RPMI7951 (cell line): Measurements from ENCODE around the gene BARX1. TPM values are rescaled to one million over a fixed set of nuclear protein-coding genes. Genes with fewer than 3 reads are reported as not detected.

Experiments
- DNase-seq: peaks from one replicate; pipeline ENCODE4 v3.0.0-alpha.2; 2012; ENCODE audit warnings: low read depth
- total RNA-seq: library from RNA; depleted of rRNA; stranded (reverse); fragments of >200 nt; shearing (Covaris generic); gene quantifications from 2 replicates; pipeline ENCODE4 v1.2.3, GENCODE V29; 2014

BARX1 gene
- total RNA-seq, 1 experiment from 2014 or later: not detected

DNA sequence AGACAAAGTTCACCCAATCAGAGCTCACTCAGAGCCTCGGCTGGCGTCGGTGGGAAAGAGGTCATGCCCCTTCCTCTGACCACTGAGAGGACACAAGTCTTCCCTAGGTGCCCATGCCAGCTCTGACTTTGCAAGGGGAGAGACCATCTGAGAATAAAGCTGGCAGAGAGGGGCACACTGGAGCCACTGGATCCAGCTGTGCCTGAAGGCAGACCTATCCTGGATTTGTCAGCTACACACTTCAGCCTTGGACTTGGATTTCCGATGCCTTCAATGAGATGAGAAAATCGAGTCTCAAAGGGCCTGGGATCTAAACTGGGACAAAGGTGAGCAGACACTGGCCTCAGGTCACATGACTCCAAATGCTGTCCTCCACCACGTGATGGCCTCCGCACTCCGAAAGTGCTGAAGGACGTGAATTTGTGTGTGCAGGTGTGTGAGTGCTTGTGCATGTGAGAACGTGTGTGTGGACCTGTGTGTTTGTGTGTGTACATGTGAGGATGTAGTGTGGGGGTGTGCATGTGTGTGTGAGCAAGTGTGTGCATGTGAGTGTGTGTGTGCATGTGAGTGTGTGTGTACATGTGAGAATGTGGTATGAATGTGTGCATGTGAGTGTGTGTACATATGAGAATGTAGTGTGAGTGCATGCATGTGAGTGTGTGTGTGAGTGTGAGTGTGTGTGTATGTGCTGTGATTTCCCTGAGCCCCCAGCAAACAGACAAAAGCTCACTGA is 37.9 kb downstream of the BARX1 start:
- DNase-seq: no peak

DNA sequence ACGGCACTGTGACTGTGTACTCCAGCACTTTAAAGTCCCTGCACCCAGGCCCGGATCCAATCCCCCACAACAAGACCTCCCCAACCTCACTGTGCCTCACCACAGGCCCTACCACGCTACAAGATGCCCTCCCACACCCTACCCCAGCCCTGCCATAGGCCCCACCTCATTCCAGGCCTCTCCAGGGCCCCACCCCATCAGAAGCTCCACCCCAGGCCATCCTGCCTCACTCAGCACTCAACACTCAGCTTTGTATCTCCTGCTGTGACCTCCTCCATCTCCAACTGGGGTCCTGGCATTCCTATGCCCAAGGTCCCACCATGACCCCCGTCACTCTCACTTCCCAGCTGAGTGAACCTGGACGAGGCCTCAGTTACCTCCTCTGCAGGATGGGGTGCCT is 38.8 kb downstream of the BARX1 start:
- DNase-seq: no peak

DNA sequence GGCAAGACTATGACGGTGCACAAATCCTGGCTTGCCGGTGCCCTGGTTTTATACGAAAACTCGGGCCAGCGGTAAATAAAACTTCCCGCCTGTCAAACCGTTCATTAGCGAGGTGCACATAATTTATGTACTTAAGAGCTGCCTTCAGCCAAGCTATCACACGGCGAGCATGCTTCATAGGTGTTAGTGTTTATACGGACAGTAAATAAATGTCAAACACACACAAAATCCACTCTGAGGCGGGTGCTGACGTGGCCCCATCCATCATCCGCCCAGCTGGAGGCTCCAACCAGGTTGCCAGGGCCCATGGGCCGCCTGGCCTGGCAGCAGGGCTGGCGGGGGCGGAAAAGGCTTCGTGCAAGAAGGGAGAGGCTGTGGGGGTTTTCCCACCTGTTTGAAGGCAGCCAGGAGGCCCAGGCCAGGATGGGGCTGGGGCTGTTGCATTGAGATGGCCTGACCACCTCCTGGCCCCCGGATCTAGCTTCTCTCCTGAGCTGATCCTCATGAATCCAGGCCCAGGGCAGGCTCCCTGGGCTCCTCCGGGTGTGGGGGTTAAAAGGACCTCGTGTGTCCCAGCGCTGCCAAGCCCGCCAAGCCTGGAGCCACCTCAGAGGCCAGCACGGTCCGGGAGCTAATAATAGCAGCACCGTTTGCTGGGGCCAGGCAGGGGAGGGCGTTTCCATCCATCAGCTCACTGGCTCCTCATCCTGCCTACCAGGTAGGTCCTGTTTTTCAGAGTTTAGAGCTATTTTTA is 43.2 kb downstream of the BARX1 start:
- no peak for DNase-seq

DNA sequence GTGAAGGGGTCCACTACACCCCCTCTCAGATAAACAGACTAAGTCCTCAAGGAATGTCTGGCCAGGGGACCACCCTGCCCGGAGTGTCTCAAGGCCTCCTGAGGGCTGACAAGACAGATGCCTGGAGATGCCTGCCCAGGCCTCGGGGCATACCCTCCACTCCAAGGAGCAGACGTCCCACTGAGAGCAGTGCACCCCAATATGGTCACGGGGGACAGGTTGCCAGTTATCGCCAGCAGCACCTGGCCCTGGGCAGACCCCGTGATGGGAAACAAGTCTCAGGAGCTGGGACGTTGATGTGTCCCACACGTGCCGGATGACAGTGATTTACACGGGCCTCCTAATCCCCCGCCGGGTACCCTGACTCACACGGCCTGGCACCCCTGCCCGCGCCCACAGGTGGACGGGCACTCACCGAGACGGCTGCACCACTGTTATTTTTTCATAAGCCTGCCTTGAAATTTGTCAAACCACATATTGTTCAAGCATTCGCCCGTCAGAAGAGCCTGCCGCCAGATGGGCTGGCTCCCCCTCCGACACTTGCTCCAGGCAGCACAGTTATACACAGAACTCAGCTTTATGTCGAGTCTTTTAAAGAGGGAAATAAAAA is 43.9 kb downstream of the BARX1 start:
- DNase-seq: no peak

DNA sequence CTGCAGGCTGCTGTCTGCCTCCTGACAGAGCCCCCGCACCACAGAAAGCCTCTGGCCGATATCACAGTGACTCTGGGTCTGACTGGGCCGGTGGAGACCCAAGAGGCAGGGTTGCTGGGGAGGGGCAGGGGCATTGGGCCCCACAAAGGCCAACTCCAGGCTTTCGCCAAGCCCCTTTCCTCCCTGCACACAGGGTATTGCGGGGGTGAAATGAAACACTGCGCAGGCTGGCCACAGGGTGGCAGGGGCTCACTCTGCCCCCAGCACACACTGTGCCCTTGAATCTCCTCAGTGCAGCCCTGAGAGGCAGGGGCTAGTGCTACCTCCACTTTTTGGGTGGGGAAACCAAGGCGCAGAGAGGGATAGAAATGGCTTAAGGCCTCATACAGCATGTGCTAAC is 44.6 kb downstream of the BARX1 start:
- DNase-seq: no peak

DNA sequence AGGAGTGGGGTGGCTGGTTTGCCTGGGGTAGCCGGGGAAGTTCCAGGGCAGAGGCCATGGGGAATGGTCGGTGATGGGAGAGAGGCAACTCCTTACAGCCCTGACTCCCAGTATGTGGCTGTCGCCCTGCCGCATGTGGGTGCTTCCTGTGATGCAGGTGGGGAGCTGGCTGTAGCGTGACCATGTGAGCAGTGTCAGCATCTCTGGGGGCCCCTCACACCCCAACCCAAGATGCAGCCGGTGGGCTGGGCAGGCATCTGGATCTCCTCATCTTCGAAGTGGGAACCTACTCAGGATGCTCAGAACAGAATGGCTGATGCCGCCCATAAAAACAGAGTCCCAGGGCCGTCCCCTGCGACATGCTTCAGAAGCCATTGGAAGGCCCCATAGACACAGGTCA is 45.0 kb downstream of the BARX1 start:
- no peak for DNase-seq

DNA sequence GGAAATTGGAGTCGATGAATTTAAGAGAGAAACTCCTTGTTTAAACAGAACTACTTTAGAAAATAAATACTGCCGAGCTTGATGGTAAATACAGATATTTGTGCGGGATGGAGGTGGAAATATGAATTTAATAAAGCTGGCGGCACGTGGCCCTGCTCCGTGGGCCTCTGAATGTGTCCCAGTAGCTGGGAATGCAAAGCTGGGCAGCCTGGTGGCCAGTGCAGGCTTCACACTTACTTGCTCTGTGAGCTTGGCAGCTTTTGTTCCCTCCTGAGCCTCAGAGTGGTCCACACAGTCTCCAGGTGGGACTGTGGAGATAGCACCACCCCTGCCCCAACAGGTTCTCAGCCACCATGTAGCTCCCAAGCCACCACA is 45.9 kb downstream of the BARX1 start:
- DNase-seq: no peak

DNA sequence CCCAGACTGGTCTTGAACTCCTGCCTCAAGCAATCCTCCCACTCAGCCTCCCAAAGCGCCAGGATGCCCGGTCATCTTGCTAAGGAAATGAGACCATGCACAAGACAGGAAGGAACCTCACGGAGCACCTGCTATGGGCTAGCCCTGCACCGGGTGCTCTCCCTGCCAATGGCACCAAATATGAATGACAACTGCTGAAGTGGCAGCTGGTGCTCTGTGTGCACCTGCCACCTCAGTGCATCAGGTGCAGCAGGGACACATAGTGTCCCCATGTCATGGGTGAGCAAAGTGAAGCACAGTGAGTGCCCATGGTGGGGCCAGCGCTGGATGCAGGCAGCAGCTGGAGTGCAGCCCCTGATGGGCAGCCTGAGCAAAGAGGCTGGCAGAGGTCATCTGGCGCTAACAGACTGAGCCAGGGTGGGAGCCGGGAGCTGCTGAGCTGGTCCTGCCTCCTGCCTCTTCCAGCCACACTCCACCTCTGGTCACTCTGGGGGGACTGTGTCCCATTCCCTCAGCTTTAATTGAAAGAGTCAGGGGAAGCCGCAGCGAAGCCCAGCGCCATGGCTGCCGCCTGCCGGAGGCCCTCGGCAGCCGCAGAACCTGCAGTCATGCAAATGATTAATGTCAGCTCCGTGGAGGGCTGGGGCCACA is 46.4 kb downstream of the BARX1 start:
- DNase-seq: no peak

DNA sequence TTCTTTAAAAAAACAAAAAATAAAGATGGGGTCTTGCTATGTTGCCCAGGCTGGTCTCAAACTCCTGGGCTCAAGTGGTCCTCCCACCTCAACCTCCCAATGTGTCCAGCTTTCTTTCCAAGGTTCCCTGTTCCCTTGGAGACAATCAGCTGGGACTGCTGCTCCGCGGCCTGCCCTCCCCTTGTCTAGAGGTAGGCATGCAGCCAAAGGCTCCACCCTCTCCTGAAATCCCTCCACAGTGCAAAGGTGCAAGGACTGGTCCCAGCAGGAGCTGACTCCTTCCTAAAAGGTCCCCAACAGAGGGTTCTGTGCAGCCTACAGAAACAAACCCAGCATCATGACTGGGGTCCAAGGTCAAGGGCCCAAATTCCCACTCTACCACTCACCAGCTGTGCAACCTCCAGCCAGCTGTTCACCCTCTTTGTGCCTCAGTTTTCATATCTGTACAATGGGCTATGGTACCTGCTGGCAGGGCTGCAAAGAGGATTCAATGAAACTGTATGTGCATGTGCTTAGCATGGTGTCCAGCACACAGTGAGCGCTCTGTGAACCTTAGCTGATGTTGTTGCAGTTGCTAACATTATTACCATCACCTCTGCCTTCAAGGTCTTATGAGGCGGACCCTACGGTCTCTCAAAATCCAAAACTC is 47.5 kb downstream of the BARX1 start:
- DNase-seq: no peak

DNA sequence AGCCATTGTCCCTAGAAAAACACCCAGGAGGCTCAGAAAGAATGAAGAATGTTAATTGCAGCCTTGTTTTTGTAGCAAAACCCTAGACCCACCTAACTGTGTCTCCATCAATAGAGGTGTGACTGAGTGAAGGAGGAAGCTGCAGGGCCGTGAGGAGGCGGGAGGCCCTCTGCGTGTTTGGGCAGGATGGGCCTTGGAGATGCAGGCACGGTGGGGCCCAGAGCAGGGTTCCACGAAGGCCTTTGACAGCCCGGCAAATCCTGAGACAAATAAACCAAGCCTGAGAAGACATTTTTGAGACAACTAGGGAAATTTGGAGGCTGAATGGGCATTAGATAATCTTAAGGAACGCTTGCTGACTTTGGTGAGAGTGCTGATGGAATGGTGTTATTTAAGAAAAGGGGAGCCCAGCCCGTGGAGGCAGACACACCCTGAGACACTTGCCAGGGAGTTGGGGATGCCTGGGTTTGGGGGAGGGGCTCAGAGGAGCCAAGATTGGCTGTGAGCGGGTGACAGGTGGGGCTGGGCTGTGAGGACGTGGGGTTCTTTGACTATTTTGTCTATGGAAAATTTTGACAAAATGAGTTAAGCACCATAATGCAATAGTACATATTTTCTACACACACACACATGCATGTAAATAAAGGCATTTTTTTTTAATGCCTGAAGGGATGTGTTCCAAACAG is 48.8 kb downstream of the BARX1 start:
- DNase-seq: no peak

DNA sequence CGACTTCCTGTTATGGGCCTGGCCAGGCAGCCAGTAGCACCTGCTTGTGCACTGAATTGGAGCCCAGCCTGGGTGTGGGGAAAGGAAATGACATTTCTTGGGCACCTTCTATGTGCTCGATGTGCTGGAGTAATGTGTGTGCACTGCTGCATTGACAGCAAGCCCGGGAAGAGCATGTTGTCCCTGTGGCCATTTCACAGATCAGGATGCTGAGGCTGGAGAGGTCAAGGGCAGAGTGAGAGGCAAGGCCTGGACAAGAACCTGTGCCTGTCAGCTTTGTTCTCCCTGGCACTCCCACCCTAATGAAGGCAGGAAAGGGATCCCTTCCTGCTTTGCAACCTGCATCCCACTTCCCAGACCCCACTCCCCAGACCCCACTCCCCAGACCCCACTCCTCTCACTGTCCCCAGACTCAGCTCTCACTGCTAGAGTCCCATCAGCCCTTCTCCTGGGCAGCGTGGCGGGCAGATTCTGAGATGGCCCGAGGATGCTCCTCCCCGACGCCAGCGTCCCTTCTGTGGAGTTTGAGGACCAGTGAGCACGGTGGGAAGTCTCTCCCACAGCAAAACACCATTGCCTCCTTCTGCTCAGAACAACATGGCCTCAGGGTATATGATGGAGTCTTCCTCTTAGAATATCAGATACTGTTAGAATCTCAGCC is 49.6 kb downstream of the BARX1 start:
- DNase-seq: no peak

DNA sequence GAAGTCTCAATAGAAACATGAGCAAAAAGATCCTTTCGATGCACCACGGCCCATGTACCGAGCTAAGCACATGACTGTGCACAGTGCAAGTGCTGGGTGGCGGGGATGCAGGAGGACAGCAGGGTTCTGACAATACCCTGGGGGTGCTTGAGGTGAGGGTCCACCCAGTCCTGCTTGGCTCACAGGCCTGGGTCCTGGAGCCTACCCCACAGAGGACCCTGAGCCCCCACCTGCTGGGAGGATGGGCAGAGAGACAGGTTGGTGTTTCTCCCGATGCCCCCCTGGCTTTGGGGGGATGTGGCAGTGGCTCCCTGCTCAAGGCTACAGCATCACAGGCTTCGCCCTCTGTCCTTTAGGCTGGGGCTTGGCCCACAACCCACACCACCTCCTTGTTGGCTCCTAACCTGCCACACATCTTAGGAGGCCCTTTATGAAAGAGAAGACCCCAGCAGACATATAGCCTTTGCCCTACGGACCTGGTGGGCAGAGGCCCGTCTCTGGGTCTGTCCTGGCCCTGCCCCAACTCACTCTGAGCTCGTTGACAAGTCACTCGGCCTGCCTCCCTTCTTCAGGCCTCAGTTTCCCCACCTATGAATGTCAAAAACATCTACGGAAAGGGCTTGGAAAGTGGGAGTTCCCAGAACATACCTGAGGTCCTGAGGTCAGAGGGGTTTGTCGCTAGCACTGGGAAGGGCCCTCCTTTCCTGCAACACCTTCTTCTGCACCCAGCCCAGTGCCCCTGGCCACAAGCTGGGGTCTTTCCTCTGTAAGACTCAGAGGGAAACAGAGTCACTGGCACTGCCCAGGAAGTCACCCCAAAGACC is 50.3 kb downstream of the BARX1 start:
- DNase-seq: no peak

DNA sequence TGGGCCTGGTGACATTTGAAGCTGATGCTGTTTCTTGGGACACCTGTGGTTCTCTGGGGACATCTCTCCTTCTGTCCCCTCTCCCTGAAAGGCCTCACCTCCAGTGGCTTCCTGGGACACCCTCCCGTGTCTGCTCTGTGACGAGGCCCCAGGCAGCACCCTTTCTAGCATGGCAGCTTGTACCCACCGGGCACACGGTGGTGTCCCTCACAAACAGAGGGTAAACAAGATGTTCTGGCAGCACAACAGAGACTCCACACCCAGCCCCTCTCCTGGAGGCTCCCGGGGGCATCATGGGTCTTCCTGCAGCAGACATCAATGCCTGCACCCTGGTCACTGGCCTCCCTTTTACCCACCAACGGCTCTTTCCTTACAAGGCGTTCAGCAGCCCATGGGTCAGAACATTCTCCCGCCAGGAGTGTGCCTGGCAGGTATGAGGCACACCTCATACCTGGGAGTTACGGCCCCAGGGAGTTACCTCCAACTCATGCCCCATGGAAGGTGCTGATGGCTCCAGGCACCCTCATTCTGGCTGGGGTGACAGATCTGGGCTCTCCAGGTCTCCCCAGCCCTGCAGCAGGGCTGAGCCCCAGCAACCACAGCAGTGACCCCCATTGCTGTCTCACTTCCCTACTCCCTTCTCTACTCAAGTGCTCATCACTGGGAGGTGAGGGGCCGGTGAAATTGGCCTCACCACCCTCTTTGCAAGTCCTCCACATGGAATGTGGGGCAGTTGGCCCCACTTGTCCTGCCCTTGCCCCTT is 51.1 kb downstream of the BARX1 start:
- DNase-seq: no peak

DNA sequence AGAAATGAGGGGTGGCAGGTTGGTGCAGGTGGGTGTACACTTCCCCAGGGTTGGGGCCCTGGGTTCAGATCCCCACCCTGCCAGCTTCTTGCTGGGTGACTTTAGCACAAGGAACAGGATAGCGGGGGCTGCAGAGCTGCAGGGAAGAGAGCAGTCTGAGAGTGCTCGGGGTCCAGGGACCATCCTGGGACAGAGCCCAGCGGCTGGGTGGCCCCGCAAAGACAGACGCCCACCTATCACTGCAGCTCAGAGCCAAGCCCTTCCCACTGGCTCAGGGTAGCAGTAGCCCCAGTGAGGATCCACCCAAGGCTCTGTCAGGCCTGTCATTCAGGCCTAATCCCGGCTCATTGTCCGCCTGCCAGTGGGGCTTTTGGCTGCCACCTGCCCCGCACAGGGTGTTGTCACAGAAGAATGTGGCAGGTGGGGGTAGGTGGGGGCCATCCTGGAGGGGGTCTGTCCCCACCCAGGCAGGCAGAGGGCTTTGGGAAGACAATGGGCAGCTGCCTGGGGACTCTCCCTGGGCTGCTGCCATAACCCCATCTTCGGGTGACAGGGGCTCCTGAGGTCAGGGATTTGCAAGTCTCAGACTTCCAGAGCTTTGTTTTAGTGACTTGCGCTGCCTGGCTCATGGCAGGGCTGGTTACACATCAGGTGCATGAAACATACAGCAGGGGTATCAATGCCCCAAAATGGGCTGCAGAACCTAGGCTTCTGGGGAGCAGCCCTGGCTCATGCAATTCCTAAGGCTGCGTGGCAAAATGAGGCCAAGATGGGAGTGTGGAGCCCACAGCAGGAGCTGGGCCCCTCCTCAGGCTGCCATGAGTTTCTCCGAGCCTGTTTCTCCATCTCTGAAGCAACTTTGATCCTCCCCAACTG is 52.1 kb downstream of the BARX1 start:
- DNase-seq: no peak

DNA sequence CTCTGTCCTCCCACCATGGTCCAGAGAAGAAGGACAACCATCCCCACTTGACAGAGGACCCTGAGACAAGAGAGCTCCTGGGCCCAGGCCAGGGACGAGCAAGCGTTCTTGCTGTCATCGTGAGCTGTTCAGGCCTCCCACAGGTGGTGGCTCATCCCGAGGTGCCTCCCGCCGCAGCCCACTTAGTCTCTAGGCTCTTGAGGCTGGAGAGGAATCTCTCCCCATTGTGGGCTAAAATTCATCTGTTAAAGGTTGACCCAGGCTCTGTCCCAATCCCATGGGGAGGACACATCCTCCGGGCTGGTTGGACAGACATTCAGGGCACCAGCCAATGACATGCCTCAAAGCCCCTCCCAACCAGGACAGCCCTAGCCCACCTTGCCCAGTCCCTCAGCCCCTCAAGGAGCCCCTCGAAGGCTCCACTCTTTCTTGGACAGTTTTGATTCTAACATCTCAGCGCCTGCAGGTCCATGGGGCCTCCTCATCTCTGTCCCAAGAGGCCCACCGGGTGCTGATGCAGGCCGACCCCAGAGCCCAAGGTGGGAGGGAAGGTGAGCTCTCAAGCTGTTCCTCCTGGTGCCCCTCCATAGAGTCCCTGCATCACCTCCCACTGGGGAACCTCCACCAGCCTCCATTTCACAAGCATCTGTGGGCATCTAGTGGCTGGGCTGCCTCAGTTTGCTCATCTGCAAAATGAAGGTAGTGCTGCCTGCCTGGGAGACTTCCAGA is 52.9 kb downstream of the BARX1 start:
- DNase-seq: no peak
